Raji (cell line): ENCODE measurements around the gene QRFPR.

Source experiments
- POLR2A ChIP-seq: IDR thresholded peaks from 2 replicates; pipeline ENCODE4 v1.6.1; 2011; ENCODE audit warnings: low read depth, low read length, control low read depth; ENCODE audit not compliant: insufficient read depth

Gene QRFPR

DNA sequence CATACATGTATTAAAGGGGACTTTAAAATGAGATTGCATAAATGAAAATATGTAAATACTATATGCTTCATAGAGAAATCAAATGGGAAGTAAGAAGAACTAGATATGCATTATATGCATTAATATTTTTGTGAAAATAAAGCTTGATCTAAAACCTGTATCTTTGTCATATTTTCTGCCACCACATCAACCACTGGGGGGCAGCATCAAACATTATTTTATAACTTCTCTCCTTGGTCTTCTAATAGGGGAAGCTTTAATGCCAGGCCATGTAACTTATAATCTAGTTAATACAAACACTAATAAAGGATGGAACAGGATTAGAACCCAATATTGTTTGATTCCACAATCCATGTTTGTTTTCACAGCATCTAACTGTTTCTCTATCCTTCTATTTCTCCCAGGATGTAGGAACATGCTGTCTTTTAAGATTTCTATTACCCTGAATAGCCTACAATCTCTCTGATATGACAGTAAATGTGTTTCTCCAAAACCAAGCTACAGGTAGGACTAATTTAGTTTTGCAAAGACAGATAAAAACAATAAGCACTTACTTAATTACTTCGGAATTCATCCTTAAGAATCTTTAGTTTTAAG is 10.0 kb downstream of the QRFPR start:
- no peak for TF ChIP-seq POLR2A

- no peak for TF ChIP-seq POLR2A
These were observed 20.3 kb downstream of the QRFPR start for GRCh38 chr4:121360495-121360894.

- TF ChIP-seq POLR2A, result no peak
These were observed 22.3 kb downstream of the QRFPR start for GRCh38 chr4:121358473-121358872.

GRCh38 chr4:121353213-121353612 is 27.6 kb downstream of the QRFPR start:
- TF ChIP-seq POLR2A, result no peak

- no peak for TF ChIP-seq POLR2A
These were observed 36.7 kb downstream of the QRFPR start for GRCh38 chr4:121344098-121344497.

GRCh38 chr4:121340247-121340646 is 40.6 kb downstream of the QRFPR start:
- no peak for TF ChIP-seq POLR2A

GRCh38 chr4:121339824-121340223 is 41.0 kb downstream of the QRFPR start:
- no peak for TF ChIP-seq POLR2A

DNA sequence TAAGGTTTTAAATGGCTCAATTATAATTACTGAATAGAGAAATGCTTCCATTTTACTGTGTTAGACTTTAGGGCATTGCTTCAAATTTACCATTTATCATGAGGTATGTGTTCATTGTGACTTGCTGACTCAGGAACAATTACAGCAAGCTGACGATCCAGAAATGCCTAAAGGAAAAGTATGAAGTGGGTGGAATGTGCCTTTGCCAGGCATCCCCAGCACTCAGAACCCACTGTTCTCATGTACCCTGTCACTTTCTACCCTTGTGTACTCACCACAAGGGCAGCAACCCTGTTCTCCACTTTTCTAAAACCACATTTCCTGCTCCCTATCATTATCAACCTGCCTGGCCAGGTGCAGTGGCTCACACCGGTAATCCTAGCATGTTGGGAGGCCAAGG is 41.5 kb downstream of the QRFPR start:
- no peak for TF ChIP-seq POLR2A

DNA sequence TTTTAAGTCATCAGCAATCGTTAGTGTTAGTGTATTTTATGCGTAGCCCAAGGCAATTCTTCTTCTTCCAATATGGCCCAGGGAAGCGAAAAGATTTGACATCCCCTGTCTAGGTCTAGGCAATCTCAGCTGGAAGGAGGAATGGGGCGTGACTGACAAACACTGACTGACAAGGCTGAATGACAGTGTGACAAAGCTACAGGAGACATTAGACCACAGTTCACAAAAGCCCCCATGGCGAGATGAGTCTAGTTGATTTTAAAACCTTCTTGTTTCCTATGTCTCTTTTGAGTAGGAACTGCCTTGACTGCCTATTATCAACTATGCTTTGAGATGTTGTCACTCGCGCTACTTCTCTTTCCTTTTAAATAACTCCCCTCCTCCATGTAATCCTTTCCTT is 42.3 kb downstream of the QRFPR start:
- no peak for TF ChIP-seq POLR2A

- no peak for TF ChIP-seq POLR2A
These were observed 44.1 kb downstream of the QRFPR start for GRCh38 chr4:121336706-121337105.

- no peak for TF ChIP-seq POLR2A
These were observed 50.6 kb downstream of the QRFPR start for GRCh38 chr4:121330180-121330665.

DNA sequence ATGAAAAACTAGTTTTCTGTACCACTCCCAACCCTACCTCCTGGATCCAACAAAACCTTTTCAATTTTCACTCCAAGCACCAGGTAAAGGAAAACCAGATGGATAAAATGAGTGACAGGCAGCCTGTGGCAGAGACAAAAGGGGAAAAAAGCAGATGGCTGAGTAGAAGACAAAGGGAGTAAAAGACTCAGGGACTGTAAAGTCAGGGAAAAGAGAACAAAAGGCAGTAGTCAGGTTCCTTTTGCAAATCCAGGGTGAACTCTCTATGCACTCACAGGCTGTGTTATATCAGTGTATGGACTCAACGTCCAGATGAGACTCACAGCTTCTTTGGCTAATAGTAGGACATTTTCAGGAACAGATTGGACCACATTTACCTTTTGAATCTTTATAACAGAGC is 54.2 kb downstream of the QRFPR start:
- no peak for TF ChIP-seq POLR2A

GRCh38 chr4:121324331-121324730 is 56.5 kb downstream of the QRFPR start:
- no peak for TF ChIP-seq POLR2A

GRCh38 chr4:121321466-121321865 is 59.4 kb downstream of the QRFPR start:
- no peak for TF ChIP-seq POLR2A

GRCh38 chr4:121316091-121316490 is 64.7 kb downstream of the QRFPR start:
- no peak for TF ChIP-seq POLR2A

DNA sequence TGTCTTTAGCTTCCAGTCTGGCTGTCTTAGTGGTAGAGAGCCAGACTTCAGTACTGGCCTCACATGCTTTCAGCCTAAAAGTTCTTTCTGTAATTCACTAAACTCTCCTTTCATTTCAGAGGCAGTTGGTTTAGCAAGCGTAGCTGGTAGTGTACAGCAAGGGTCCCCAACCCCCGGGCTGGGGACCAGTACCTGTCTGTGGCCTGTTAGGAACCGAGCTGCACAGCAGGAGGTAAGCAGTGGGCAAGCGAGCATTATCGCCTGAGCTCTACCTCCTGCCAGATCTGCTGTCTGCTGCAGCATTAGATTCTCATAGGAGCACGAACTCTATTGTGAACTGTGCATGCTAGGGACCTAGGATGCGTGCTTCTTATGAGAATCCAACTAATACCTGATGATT is 72.0 kb downstream of the QRFPR start:
- TF ChIP-seq POLR2A, result no peak

- TF ChIP-seq POLR2A, result no peak
These were observed 72.5 kb downstream of the QRFPR start for GRCh38 chr4:121308328-121308663.
